Measurements from ENCODE around the gene PRDM16.

DNA sequence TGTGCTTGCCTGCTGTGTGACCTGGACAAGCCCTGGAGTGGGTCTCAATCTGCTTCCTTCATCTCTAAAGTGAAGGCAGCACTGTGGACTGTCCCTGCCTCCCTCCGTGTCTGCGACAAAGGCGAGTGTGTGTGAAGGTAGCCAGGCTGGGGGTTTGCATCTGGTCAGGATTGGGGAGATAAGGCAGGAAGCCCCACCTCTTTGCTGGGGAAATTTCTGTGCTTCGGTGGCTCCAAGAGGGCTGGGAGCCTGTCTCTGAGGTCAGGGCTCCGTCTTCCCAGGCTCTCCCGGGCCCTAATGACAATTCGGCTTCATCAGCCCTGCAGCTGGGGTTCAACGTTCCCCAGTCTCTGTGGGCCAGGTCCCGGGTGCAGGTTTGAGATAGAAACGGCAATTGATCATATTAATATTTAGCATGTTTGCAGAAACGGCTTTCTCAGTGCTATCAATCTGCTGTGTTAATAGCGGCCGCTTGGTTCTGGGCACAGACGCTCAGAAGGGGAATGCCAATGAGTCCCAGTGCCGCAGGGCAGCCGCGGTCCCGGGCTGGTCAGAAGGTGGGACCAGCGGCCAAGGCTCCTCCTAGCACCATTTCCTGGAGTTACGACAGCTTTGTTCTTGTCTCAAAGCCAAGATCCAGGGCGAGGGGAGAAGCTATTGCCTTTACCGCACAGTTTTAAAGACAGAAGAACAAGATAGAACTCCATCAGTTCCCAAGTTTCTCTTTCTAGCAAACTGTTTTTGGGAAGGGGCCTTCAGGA is 105.7 kb downstream of the PRDM16 start:
- TF ChIP-seq, protein P1, sequence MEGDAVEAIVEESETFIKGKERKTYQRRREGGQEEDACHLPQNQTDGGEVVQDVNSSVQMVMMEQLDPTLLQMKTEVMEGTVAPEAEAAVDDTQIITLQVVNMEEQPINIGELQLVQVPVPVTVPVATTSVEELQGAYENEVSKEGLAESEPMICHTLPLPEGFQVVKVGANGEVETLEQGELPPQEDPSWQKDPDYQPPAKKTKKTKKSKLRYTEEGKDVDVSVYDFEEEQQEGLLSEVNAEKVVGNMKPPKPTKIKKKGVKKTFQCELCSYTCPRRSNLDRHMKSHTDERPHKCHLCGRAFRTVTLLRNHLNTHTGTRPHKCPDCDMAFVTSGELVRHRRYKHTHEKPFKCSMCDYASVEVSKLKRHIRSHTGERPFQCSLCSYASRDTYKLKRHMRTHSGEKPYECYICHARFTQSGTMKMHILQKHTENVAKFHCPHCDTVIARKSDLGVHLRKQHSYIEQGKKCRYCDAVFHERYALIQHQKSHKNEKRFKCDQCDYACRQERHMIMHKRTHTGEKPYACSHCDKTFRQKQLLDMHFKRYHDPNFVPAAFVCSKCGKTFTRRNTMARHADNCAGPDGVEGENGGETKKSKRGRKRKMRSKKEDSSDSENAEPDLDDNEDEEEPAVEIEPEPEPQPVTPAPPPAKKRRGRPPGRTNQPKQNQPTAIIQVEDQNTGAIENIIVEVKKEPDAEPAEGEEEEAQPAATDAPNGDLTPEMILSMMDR (IDR thresholded peaks at IDR 0.05), result no peak
- no peak for TF ChIP-seq POLR2A (IDR thresholded peaks at IDR 0.05)
